ENCODE measurements around the gene HES1.

DNA sequence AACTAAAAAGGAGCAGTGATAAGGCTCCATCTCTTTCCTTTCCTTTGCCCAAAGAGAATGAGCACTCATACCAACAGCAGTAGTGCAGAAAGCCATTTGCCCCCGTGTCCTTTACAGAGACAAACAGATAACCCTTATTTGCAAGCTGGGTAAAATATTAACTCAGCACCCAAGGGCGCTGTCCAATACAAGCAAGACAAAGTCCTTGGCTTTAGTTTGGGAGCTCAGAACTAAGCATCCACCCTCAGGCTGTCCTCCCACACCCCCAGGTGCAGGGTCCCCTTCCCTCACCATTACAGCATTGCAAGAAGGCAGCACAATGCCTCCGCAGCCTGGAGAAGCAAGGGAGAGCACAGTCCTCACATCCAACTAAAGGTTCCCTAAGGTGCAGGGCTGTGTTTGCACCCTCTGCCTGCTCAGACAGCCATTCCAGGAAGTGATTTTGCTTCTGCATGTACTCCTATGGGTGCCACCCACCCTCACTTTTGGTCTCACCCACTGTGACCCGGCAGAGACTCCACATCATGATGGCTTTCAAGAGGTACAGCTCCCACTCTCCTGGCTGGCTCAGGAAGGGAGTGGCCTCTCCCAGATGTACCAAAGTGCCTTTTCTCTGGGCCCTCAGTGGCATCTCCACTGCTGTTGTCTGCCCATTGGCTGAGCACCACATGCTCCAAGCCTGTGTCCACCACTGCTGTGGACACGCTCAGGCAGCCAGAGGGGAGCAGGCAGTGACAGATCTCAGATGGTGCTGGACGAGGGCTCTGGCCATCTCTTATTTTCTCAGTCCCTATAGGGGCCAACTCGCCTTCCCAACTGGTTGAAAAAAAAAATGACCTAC lies 34.1 kb upstream of the HES1 start:
- TF ChIP-seq, protein P1, sequence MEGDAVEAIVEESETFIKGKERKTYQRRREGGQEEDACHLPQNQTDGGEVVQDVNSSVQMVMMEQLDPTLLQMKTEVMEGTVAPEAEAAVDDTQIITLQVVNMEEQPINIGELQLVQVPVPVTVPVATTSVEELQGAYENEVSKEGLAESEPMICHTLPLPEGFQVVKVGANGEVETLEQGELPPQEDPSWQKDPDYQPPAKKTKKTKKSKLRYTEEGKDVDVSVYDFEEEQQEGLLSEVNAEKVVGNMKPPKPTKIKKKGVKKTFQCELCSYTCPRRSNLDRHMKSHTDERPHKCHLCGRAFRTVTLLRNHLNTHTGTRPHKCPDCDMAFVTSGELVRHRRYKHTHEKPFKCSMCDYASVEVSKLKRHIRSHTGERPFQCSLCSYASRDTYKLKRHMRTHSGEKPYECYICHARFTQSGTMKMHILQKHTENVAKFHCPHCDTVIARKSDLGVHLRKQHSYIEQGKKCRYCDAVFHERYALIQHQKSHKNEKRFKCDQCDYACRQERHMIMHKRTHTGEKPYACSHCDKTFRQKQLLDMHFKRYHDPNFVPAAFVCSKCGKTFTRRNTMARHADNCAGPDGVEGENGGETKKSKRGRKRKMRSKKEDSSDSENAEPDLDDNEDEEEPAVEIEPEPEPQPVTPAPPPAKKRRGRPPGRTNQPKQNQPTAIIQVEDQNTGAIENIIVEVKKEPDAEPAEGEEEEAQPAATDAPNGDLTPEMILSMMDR (IDR thresholded peaks at IDR 0.05): no peak
- no peak for TF ChIP-seq EZH2 (IDR thresholded peaks at IDR 0.05)

Data from neural progenitor cell (in vitro differentiated cells).